Liver (tissue), 9 donors: ENCODE results near the gene TNFRSF8. TPM values are rescaled to one million over a fixed set of nuclear protein-coding genes. Genes with fewer than 3 reads are reported as not detected.

ENCODE experiments used
- DNase-seq: peaks from one replicate; pipeline ENCODE4 v3.0.0-alpha.2; 2017; ENCODE audit warnings: low spot score
- H3K27ac ChIP-seq, 2 donors: one replicate each; pipeline ENCODE4 v1.7.0; 2013; ENCODE audit warnings: inconsistent platforms in 2 of 2, low read length in 2 of 2, control low read depth in 1 of 2, low read depth in 1 of 2, mild to moderate bottlenecking in 1 of 2
- H3K27me3 ChIP-seq, 4 donors: one replicate each; pipeline versions ENCODE4 v1.6.1 to v1.7.0; 2013; ENCODE audit warnings: low read length in 3 of 4, inconsistent platforms in 1 of 4, mild to moderate bottlenecking in 1 of 4, moderate library complexity in 1 of 4; ENCODE audit not compliant: control insufficient read depth in 4 of 4, insufficient read depth in 4 of 4
- H3K36me3 ChIP-seq, 4 donors: one replicate each; pipeline versions ENCODE4 v1.6.1 to v1.7.0; 2013; ENCODE audit warnings: low read length in 3 of 4, mild to moderate bottlenecking in 3 of 4, low read depth in 1 of 4, moderate library complexity in 1 of 4; ENCODE audit not compliant: control insufficient read depth in 4 of 4, insufficient read depth in 3 of 4
- H3K4me1 ChIP-seq, 4 donors: one replicate each; pipeline versions ENCODE4 v1.6.1 to v1.7.0; 2013; ENCODE audit warnings: low read length in 3 of 4, mild to moderate bottlenecking in 3 of 4, moderate library complexity in 1 of 4; ENCODE audit not compliant: control insufficient read depth in 4 of 4, insufficient read depth in 4 of 4
- H3K4me3 ChIP-seq, 3 donors: one replicate each; pipeline versions ENCODE4 v1.6.1 to v1.7.0; 2013; ENCODE audit warnings: low read length in 3 of 3, control low read depth in 1 of 3, low read depth in 1 of 3, mild to moderate bottlenecking in 1 of 3
- H3K9ac ChIP-seq, 2 donors: one replicate each; pipeline ENCODE4 v1.7.0; 2013; ENCODE audit warnings: low read length in 2 of 2, mild to moderate bottlenecking in 2 of 2, moderate library complexity in 2 of 2, control low read depth in 1 of 2, low read depth in 1 of 2
- H3K9me3 ChIP-seq, 4 donors: one replicate each; pipeline versions ENCODE4 v1.6.1 to v1.7.0; 2013; ENCODE audit warnings: low read length in 3 of 4; ENCODE audit not compliant: control insufficient read depth in 4 of 4
- ATF3 ChIP-seq: IDR thresholded peaks from 2 replicates; pipeline ENCODE4 v1.6.1; 2016; ENCODE audit warnings: antibody characterized with exemption
- CTCF ChIP-seq: fragments of 150-350 bp; IDR thresholded peaks from 2 replicates; pipeline ENCODE4 v1.5.1; 2017; ENCODE audit warnings: improper control_type of control experiment, low read depth, low read length; ENCODE audit not compliant: missing input control
- EGR1 ChIP-seq, 2 donors: IDR thresholded peaks; 2 replicates each; pipeline ENCODE4 v1.6.1; 2016 to 2018; ENCODE audit warnings: antibody characterized with exemption in 2 of 2, low read depth in 2 of 2
- FOXA2 ChIP-seq: IDR thresholded peaks from 2 replicates; pipeline ENCODE4 v1.6.1; 2016; ENCODE audit warnings: antibody characterized with exemption
- GABPA ChIP-seq, 2 donors: IDR thresholded peaks in 1 of 2; conservative IDR thresholded peaks in 1 of 2; 2 replicates each; pipeline ENCODE4 v1.6.1; 2016; ENCODE audit warnings: antibody characterized with exemption in 2 of 2, mild to moderate bottlenecking in 1 of 2, moderate library complexity in 1 of 2
- HNF4A ChIP-seq, 2 donors: conservative IDR thresholded peaks; 2 replicates each; pipeline ENCODE4 v1.6.1; 2016; ENCODE audit warnings: antibody characterized with exemption in 2 of 2, mild to moderate bottlenecking in 2 of 2
- HNF4G ChIP-seq: IDR thresholded peaks from 2 replicates; pipeline ENCODE4 v1.6.1; 2016; ENCODE audit warnings: antibody characterized with exemption
- JUND ChIP-seq, 2 donors: IDR thresholded peaks; 2 replicates each; pipeline ENCODE4 v1.6.1; 2016; ENCODE audit warnings: antibody characterized with exemption in 2 of 2
- MAX ChIP-seq: IDR thresholded peaks from 2 replicates; pipeline ENCODE4 v1.6.1; 2016; ENCODE audit warnings: antibody characterized with exemption
- NR2F2 ChIP-seq: IDR thresholded peaks from 2 replicates; pipeline ENCODE4 v1.6.1; 2016; ENCODE audit warnings: antibody characterized with exemption
- RAD21 ChIP-seq, 2 donors: IDR thresholded peaks; 2 replicates each; pipeline ENCODE4 v1.6.1; 2016; ENCODE audit warnings: antibody characterized with exemption in 2 of 2, mild to moderate bottlenecking in 2 of 2
- REST ChIP-seq: IDR thresholded peaks from 2 replicates; pipeline ENCODE4 v1.6.1; 2016; ENCODE audit warnings: antibody characterized with exemption, mild to moderate bottlenecking
- RXRA ChIP-seq, 2 donors: IDR thresholded peaks; 2 replicates each; pipeline ENCODE4 v1.6.1; 2017 to 2018; ENCODE audit warnings: antibody characterized with exemption in 2 of 2, mild to moderate bottlenecking in 1 of 2
- SP1 ChIP-seq: IDR thresholded peaks from 2 replicates; pipeline ENCODE4 v1.6.1; 2018; ENCODE audit warnings: antibody characterized with exemption, mild to moderate bottlenecking
- TAF1 ChIP-seq: conservative IDR thresholded peaks from 2 replicates; pipeline ENCODE4 v1.6.1; 2016; ENCODE audit warnings: antibody characterized with exemption, mild to moderate bottlenecking
- YY1 ChIP-seq: IDR thresholded peaks from 2 replicates; pipeline ENCODE4 v1.6.1; 2016; ENCODE audit warnings: antibody characterized with exemption, mild to moderate bottlenecking
- ZBTB33 ChIP-seq: IDR thresholded peaks from 2 replicates; pipeline ENCODE4 v1.6.1; 2016; ENCODE audit warnings: antibody characterized with exemption
- WGBS: extraction: QIAGEN DNeasy Blood & Tissue Kit; methylation state at CpG from one replicate; pipeline ENCODE4 v1.1.7; 2013; 5-methylcytosine and 5-hydroxymethylcytosine counted together
- polyA plus RNA-seq, 2 donors: library from polyadenylated mRNA; stranded (reverse) in 1 of 2; unstranded in 1 of 2; fragments of 200-250 nt in 1 of 2; fragments of >200 nt in 1 of 2; fragmentation: Nextera tagmentation in 1 of 2; extraction: Ambion mirVana in 1 of 2; gene quantifications; one replicate each; pipeline versions ENCODE4 v1.2.1 to v1.2.3, GENCODE V29; 2013 to 2015
- total RNA-seq, 2 donors: library from RNA; depleted of rRNA; stranded (reverse); fragments of >200 nt; gene quantifications; one replicate each; pipeline ENCODE4 v1.2.3, GENCODE V29; 2014
- donor health status: healthy.
- donor health status: healthy.
- donor health status: healthy.
- donor health status: healthy.
- donor health status: healthy.

Gene TNFRSF8
- total and polyA plus RNA-seq, 4 donors = 0.08 to 0.19 (median 0.12) TPM

- H3K9ac ChIP-seq = no peak overlapping the region
- peaks cover 14 to 77% (median 41%) of the 10 kb centered on the region in 4 donors for H3K4me1 ChIP-seq
- WGBS = 86% methylated on average over 6 of the region's 6 CpGs
- no peak overlapping the region for H3K4me3 ChIP-seq
- no peaks in the 10 kb centered on the region for H3K9me3 ChIP-seq
- TF ChIP-seq HNF4G (no peak), SP1 (no peak), YY1 (no peak), ZBTB33 (no peak), MAX (no peak), NR2F2 (no peak), HNF4A (conservative IDR thresholded peaks at IDR 0.05) (no peak), REST (no peak), TAF1 (no peak), JUND (IDR thresholded peaks at IDR 0.05) (no peak), CTCF (no peak), ATF3 (no peak), GABPA (IDR thresholded peaks at IDR 0.05 in 1 of 2, conservative IDR thresholded peaks at IDR 0.05 in 1 of 2) (no peak), RXRA (IDR thresholded peaks at IDR 0.05) (no peak), EGR1 (IDR thresholded peaks at IDR 0.05; ENCODE audit: low read depth in 2 of 2) (no peak), FOXA2 (no peak), RAD21 (IDR thresholded peaks at IDR 0.05) (no peak)
- H3K27me3 ChIP-seq = no peaks in the 10 kb centered on the region
- no peak for DNase-seq
- peak overlapping the region; percentile 64 to 87 for H3K27ac ChIP-seq
- H3K36me3 ChIP-seq = no peaks in the 10 kb centered on the region
Measured at GRCh38 chr1:12176298-12177118, 113.4 kb downstream of the TNFRSF8 start.
